Activated T-helper 1 cell treated with anti-CD3 and anti-CD28 coated beads, Interleukin-12 subunit alpha, Interleukin-12 subunit beta, Interleukin-2, Interleukin-4 antibody, amounts not matched to agents 30 ng/mL and 10 ng/mL and 1 ng/mL, durations not matched to agents 14 hours and 24 hours and 36 hours (primary cell): ENCODE data around the gene CNTRL. TPM values are rescaled to one million over a fixed set of nuclear protein-coding genes. Genes with fewer than 3 reads are reported as not detected.

Experiments
- DNase-seq: peaks from one replicate; pipeline ENCODE4 v3.0.0; 2021; ENCODE audit warnings: low spot score
- H3K27ac Mint-ChIP-seq: one replicate; pipeline ENCODE4 v1.8.0; 2021; ENCODE audit warnings: mild to moderate bottlenecking, mixed read lengths
- H3K27me3 Mint-ChIP-seq: one replicate; pipeline ENCODE4 v1.8.0; 2022; ENCODE audit warnings: mild to moderate bottlenecking, moderate library complexity, mixed read lengths; ENCODE audit not compliant: insufficient read depth
- H3K36me3 Mint-ChIP-seq: one replicate; pipeline ENCODE4 v1.8.0; 2021; ENCODE audit warnings: low read depth, mixed read lengths
- H3K4me1 Mint-ChIP-seq: one replicate; pipeline ENCODE4 v1.8.0; 2021; ENCODE audit warnings: low read depth, mixed read lengths
- H3K4me3 Mint-ChIP-seq: one replicate; pipeline ENCODE4 v1.8.0; 2021; ENCODE audit warnings: mild to moderate bottlenecking, moderate library complexity, mixed read lengths
- H3K9me3 Mint-ChIP-seq: one replicate; pipeline ENCODE4 v1.8.0; 2021; ENCODE audit warnings: mixed read lengths
- intact Hi-C: fragments of 100-400 bp; cut with micrococcal nuclease; formaldehyde crosslinking; loops from one replicate; pipeline ENCODE4 v1.15.1; 2024
- total RNA-seq: library from RNA; stranded (reverse); gene quantifications from 2 replicates; pipeline ENCODE4 v1.2.3, GENCODE V29; 2022

Gene CNTRL
- total RNA-seq, 1 donor from 2014 or later: 69.9 TPM

DNA sequence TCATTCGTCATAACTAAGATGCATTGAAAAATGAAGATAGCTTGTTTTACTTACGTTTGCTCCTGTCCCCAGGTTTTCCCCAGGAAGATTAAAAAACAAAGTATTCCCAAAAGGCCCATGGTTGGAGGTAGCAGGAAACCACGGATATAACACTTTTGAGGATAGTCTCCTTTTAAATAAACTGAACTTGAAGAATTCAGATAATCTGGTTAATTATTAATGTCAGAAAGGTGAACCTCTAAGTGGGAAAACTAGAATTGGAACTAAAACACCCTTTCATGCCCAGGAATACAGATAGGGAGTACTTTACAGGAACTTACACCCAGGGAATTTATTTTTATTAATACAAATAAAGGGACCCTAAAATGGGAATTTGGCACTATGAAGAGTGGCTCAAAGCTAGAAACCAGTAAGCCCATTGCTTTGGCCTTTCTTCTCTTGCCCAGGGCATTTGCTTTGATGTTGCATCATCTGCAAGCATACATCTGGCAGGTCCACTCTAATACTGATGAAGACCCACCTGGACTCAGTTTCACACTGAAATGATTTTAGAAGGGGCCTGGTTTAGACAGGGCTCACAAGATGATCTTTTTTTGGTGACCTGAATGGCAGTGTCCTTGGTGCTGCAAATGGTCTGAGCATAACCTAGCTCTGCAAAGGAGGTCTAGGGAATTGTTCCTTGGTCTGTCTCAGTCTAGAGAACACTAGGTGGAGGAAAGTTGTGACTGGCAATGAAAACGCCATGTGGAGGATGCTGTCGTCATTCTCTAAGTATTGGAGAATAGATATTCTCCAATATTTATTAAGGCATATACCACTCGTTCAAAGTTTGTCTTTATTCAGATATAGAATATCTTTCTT, 24.4 kb upstream of the CNTRL start, which contains the start of gene C5:
C5 (minus strand) TSS at position 148 of the 861 bp plus-strand sequence; CDS start at position 119, 29 bp downstream.
- no peak within 1 kb of the TSS for H3K4me3 Mint-ChIP-seq
- no peak within 1 kb of the TSS for H3K27ac Mint-ChIP-seq
- no peaks in the 10 kb centered on the region for H3K9me3 Mint-ChIP-seq
- no peak for DNase-seq
- no peaks in the 10 kb centered on the region for H3K36me3 Mint-ChIP-seq
- peaks cover 5% of the 10 kb centered on the region for H3K27me3 Mint-ChIP-seq
- intact Hi-C loops: no loop called here
- H3K4me1 Mint-ChIP-seq: no peaks in the 10 kb centered on the region

- Mint-ChIP-seq H3K4me3 (no peak overlapping the region), H3K36me3 (no peaks in the 10 kb centered on the region), H3K9me3 (peaks cover 5% of the 10 kb centered on the region), H3K27me3 (peaks cover 12% of the 10 kb centered on the region), H3K27ac (no peak overlapping the region), H3K4me1 (no peaks in the 10 kb centered on the region)
- DNase-seq: no peak
- intact Hi-C loops: no loop called here
Measured at GRCh38 chr9:121053544-121053943, 21.2 kb upstream of the CNTRL start.

DNA sequence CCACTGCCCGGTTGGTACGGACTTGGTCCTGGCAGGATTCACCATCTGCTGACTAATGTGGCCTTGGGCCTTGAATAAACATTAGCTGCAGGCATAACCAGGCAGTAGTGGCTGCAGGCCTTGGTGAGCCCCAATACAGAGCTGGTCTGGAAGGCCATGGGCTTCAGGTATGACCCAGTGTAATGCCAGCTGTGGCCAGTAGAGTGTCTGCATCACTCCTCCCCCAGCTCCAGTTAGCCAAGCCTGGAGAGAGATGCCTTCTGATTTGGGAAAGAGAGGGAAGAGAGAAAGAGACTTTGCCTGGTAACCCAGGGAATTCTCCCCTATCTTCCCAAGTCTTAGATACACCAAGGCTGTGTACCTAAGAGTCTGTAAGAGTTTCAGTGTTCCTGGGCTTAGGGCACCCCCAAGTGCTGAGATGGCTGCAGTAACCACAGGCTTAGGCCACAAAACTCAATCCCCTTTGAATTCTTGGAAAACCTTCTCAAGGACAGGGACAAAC, 19.1 kb upstream of the CNTRL start:
- Mint-ChIP-seq H3K36me3 (no peaks in the 10 kb centered on the region), H3K4me1 (no peaks in the 10 kb centered on the region), H3K27me3 (peaks cover 9% of the 10 kb centered on the region), H3K27ac (no peak overlapping the region), H3K4me3 (no peak overlapping the region), H3K9me3 (peaks cover 5% of the 10 kb centered on the region)
- DNase-seq: no peak
- intact Hi-C loops: no loop called here

DNA sequence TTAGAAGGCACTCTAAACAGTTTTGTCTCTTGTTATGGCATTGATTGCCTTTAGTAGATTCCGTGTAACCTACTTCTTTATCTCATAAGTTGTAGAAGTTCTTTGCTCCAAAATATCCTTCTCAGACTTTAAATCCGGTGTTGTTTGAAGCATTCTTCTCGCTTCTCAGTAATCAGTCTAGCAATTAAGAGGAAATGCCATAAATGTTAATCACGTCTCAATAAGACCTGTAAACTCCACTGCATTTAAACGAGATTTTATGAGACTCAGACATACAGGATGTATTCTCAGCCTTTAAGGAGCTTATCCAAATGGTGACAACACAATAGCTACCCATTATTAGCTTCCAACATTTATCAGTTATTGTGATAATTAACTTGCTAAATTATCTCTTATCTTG, 16.9 kb upstream of the CNTRL start:
- H3K4me3 Mint-ChIP-seq: no peak overlapping the region
- intact Hi-C loops: no loop called here
- H3K9me3 Mint-ChIP-seq: peaks cover 5% of the 10 kb centered on the region
- peaks cover 11% of the 10 kb centered on the region for H3K4me1 Mint-ChIP-seq
- H3K36me3 Mint-ChIP-seq: no peaks in the 10 kb centered on the region
- peaks cover 9% of the 10 kb centered on the region for H3K27me3 Mint-ChIP-seq
- no peak overlapping the region for H3K27ac Mint-ChIP-seq
- DNase-seq: no peak

DNA sequence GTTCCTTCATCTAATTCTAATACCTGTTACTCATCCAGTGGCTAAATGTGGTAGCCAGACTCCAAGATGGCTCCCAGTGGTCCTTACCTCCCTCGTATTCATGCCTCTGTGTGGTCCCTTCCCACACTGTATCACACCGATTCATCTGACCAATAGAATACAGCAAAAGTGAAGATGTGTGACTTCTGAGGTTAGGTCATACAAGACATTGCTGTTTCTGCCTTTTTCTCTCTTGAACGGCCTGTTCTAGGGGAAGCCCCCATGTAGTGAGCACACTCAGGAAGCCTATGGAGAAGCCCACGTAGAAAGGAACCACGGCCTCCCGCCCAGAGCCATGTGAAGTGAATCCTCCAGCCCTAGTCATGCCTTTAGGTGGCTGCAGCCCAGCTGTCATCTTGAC, 15.2 kb upstream of the CNTRL start:
- intact Hi-C loops: no loop called here
- peaks cover 15% of the 10 kb centered on the region for H3K4me1 Mint-ChIP-seq
- no peak for DNase-seq
- peaks cover 11% of the 10 kb centered on the region for H3K27me3 Mint-ChIP-seq
- no peak overlapping the region for H3K27ac Mint-ChIP-seq
- H3K4me3 Mint-ChIP-seq: no peak overlapping the region
- peaks cover 5% of the 10 kb centered on the region for H3K9me3 Mint-ChIP-seq
- H3K36me3 Mint-ChIP-seq: no peaks in the 10 kb centered on the region

GRCh38 chr9:121059998-121060636, 14.6 kb upstream of the CNTRL start:
- Mint-ChIP-seq H3K27ac (no peak overlapping the region), H3K4me3 (no peak overlapping the region), H3K9me3 (peaks cover 5% of the 10 kb centered on the region), H3K36me3 (no peaks in the 10 kb centered on the region), H3K27me3 (peaks cover 11% of the 10 kb centered on the region), H3K4me1 (peaks cover 15% of the 10 kb centered on the region)
- no peak for DNase-seq
- intact Hi-C loops: loop anchor here (1.0 to 2.0 kb wide), 4 partner anchors 79 to 441 kb away; no protein-coding TSS in a partner anchor

GRCh38 chr9:121066850-121067249, 7.9 kb upstream of the CNTRL start:
- no peak overlapping the region for H3K4me3 Mint-ChIP-seq
- no peak overlapping the region for H3K27ac Mint-ChIP-seq
- intact Hi-C loops: no loop called here
- peaks cover 27% of the 10 kb centered on the region for H3K4me1 Mint-ChIP-seq
- peaks cover 2% of the 10 kb centered on the region for H3K36me3 Mint-ChIP-seq
- no peak for DNase-seq
- H3K27me3 Mint-ChIP-seq: peaks cover 4% of the 10 kb centered on the region
- peaks cover 16% of the 10 kb centered on the region for H3K9me3 Mint-ChIP-seq

DNA sequence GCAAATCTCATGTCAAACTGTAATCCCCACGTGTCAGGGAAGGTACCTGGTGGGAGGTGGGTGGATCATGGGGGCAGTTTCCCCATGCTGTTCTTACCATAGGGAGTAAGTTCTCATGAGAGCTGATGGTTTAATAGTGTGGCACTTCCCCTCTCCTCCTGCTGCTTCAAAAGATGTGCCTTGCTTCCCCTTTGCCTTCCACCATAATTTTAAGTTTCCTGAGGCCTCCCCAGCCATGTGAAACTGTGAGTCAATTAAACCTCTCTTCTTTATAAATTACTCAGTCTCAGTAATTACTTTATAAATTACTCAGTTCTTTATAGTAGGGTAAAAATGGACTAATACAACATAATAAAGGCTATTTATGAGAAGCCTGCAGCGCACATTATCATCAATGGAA, 7.1 kb upstream of the CNTRL start:
- no peak for DNase-seq
- Mint-ChIP-seq H3K9me3 (peaks cover 16% of the 10 kb centered on the region), H3K4me1 (peaks cover 27% of the 10 kb centered on the region), H3K27ac (no peak overlapping the region), H3K36me3 (peaks cover 2% of the 10 kb centered on the region), H3K4me3 (no peak overlapping the region), H3K27me3 (peaks cover 4% of the 10 kb centered on the region)
- intact Hi-C loops: no loop called here

DNA sequence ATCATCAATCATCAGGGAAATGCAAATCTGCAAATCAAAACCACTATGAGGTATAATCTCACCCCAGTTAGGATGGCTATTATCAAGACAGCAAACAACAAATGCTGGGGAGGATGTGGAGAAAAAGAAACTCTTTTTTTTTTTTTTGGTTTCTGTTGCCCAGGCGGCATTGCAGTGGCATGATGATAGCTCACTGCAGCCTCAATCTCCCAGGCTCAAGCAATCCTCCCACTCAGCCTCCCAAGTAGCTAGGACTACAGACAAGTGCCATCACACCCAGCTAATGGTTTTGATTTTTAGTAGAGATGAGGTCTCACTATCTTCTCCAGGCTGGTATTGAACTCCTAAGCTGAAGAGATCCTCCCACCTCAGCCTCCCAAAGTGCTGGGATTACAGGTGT, 5.4 kb upstream of the CNTRL start:
- Mint-ChIP-seq H3K9me3 (peaks cover 16% of the 10 kb centered on the region), H3K4me3 (no peak overlapping the region), H3K36me3 (peaks cover 2% of the 10 kb centered on the region), H3K27me3 (no peaks in the 10 kb centered on the region), H3K27ac (no peak overlapping the region), H3K4me1 (peaks cover 34% of the 10 kb centered on the region)
- no peak for DNase-seq
- intact Hi-C loops: no loop called here

DNA sequence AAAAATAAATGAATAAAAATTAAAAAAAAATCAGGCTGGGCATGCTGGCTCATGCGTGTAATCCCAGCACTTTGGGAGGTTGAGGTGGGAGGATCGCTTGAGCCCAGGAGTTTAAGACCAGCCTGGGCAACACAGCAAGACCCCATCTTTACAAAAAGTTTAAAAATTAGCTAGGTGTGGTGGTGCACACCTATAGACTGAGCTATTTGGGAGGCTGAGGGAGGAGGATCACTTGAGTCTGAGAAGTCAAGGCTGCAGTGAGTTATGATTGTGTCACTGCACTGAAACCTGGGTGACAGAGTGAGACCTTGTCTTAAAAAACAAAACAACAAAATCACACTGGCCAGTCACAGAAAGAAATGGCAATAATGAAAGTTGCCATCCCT, 3.4 kb upstream of the CNTRL start:
- no peak for DNase-seq
- H3K27ac Mint-ChIP-seq: peak overlapping the region; percentile 80
- H3K27me3 Mint-ChIP-seq: no peaks in the 10 kb centered on the region
- intact Hi-C loops: no loop called here
- H3K36me3 Mint-ChIP-seq: peaks cover 5% of the 10 kb centered on the region
- H3K9me3 Mint-ChIP-seq: peaks cover 16% of the 10 kb centered on the region
- peak overlapping the region; percentile 84 for H3K4me3 Mint-ChIP-seq
- peaks cover 47% of the 10 kb centered on the region for H3K4me1 Mint-ChIP-seq

GRCh38 chr9:121071756-121072421, 2.9 kb upstream of the CNTRL start:
- intact Hi-C loops: no loop called here
- Mint-ChIP-seq H3K36me3 (peaks cover 7% of the 10 kb centered on the region), H3K27ac (peak overlapping the region; percentile 80), H3K4me3 (peak overlapping the region; percentile 84), H3K9me3 (peaks cover 16% of the 10 kb centered on the region), H3K4me1 (peaks cover 52% of the 10 kb centered on the region), H3K27me3 (no peaks in the 10 kb centered on the region)
- no peak for DNase-seq

GRCh38 chr9:121073038-121073437, 1.7 kb upstream of the CNTRL start:
- Mint-ChIP-seq H3K9me3 (peaks cover 10% of the 10 kb centered on the region), H3K4me1 (peaks cover 57% of the 10 kb centered on the region), H3K36me3 (peaks cover 7% of the 10 kb centered on the region), H3K27ac (peak overlapping the region; percentile 45), H3K27me3 (no peaks in the 10 kb centered on the region), H3K4me3 (peak overlapping the region; percentile 100)
- intact Hi-C loops: no loop called here
- DNase-seq: no peak
